Kidney (tissue), 14 donors: ENCODE data around the gene HECW1. TPM values are rescaled to one million over a fixed set of nuclear protein-coding genes. Genes with fewer than 3 reads are reported as not detected.
A peak's percentile ranks its signal among the peaks of the same experiment; 100 is the strongest.

Experiments
- DNase-seq, 5 donors: peaks; one replicate each; pipeline ENCODE4 v3.0.0-alpha.2; 2013 to 2020
- FAIRE-seq: peaks from 2 replicates; lab custom pipeline; 2012; peaks lifted over from hg19 to GRCh38; lab: Jason Lieb, UNC
- H3K27ac ChIP-seq, 2 donors: one replicate each; pipeline ENCODE4 v1.7.0; 2013; ENCODE audit warnings: low read depth in 2 of 2, low read length in 2 of 2, inconsistent platforms in 1 of 2
- H3K27me3 ChIP-seq: one replicate; pipeline ENCODE4 v1.7.1; 2013; ENCODE audit warnings: low read length, inconsistent platforms; ENCODE audit not compliant: control insufficient read depth, insufficient read depth
- H3K36me3 ChIP-seq, 3 donors: one replicate each; pipeline versions ENCODE4 v1.7.0 to v1.7.1; 2013; ENCODE audit warnings: low read length in 3 of 3, control low read depth in 1 of 3, inconsistent platforms in 1 of 3; ENCODE audit not compliant: insufficient read depth in 3 of 3, control insufficient read depth in 2 of 3
- H3K4me1 ChIP-seq, 3 donors: one replicate each; pipeline versions ENCODE4 v1.7.0 to v1.7.1; 2013; ENCODE audit warnings: low read length in 3 of 3, inconsistent platforms in 1 of 3, low read depth in 1 of 3; ENCODE audit not compliant: control insufficient read depth in 2 of 3, insufficient read depth in 2 of 3
- H3K4me3 ChIP-seq, 3 donors: one replicate each; pipeline versions ENCODE4 v1.7.0 to v1.8.1; 2013; ENCODE audit warnings: low read length in 3 of 3, control low read depth in 1 of 3, inconsistent platforms in 1 of 3
- H3K9ac ChIP-seq, 3 donors: one replicate each; pipeline versions ENCODE4 v1.7.0 to v1.7.1; 2013; ENCODE audit warnings: low read length in 3 of 3, control low read depth in 1 of 3, inconsistent platforms in 1 of 3
- H3K9me3 ChIP-seq, 3 donors: one replicate each; pipeline versions ENCODE4 v1.7.0 to v1.7.1; 2013; ENCODE audit warnings: low read length in 3 of 3, control low read depth in 1 of 3, inconsistent platforms in 1 of 3; ENCODE audit not compliant: control insufficient read depth in 2 of 3, insufficient read depth in 1 of 3
- intact Hi-C: fragments of 100-400 bp; cut with DNase I; formaldehyde crosslinking; loops from one replicate; pipeline ENCODE4 v1.11.1; 2022
- polyA plus RNA-seq: library from polyadenylated mRNA; stranded (reverse); fragments of 350-450 nt; fragmentation: Illumina TruSeq; extraction: RNeasy Lipid Tissue Mini Kit (QIAGEN cat#74804); gene quantifications from one replicate; pipeline ENCODE4 v1.2.3, GENCODE V29; 2014; ENCODE audit warnings: low read depth, low replicate concordance; ENCODE audit not compliant: insufficient read depth
- total RNA-seq: library from RNA; stranded (reverse); fragmentation: NEBNext Ultra II Directional; extraction: Animal tissue kit (Norgen Biotek cat#: 25700); gene quantifications from one replicate; pipeline ENCODE4 v1.2.1, GENCODE V29; 2021
- TF ChIP-seq, protein P1 (sequence below): IDR thresholded peaks from 3 replicates; pipeline ENCODE4 v1.5.1; 2012; ENCODE audit warnings: mild to moderate bottlenecking, moderate library complexity, borderline replicate concordance; ENCODE audit not compliant: insufficient read depth; ENCODE audit errors: extremely low read depth
- donor health status: control.
- donor health status: control.
- donor health status: control.
- donor health status: control.
- donor health status: control.
- donor health status: DM: yes; HTN: yes; CAD: no.
- donor health status: Normal renal cell carcinoma (clear cell type).

HECW1 gene
- total and polyA plus RNA-seq, 2 donors from 2014 or later = 0.50 to 7.5 TPM

DNA sequence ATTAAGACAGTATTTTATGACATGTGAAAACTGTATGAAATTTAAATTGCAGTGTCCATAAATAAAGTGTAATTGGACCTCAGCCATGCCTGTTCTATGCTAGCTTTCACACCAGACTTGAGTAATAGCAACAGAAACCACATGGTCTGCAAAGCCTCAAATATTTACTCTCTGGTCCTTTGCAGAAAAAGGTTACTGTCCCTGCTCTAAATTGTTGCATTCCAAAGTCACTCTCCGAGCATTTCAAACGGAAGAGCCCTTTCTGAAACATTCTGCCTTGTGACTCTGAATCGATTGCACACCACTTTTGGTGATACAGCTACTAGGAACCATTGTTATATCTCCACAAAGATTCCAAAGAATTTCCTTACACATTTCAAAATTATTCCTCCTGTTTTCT lies 389.4 kb downstream of the HECW1 start:
- FAIRE-seq (no peak), DNase-seq (peak in 2 of 5 donors; percentile 36 to 68)
- Histone ChIP-seq H3K9ac (no peak overlapping the region), H3K4me1 (no peaks in the 10 kb centered on the region), H3K4me3 (no peak overlapping the region), H3K36me3 (peaks cover 0 to 7% (median 0%) of the 10 kb centered on the region in 3 donors), H3K27me3 (no peaks in the 10 kb centered on the region), H3K27ac (no peak overlapping the region), H3K9me3 (no peaks in the 10 kb centered on the region)
- intact Hi-C loops = no loop called here
- TF ChIP-seq, protein P1, sequence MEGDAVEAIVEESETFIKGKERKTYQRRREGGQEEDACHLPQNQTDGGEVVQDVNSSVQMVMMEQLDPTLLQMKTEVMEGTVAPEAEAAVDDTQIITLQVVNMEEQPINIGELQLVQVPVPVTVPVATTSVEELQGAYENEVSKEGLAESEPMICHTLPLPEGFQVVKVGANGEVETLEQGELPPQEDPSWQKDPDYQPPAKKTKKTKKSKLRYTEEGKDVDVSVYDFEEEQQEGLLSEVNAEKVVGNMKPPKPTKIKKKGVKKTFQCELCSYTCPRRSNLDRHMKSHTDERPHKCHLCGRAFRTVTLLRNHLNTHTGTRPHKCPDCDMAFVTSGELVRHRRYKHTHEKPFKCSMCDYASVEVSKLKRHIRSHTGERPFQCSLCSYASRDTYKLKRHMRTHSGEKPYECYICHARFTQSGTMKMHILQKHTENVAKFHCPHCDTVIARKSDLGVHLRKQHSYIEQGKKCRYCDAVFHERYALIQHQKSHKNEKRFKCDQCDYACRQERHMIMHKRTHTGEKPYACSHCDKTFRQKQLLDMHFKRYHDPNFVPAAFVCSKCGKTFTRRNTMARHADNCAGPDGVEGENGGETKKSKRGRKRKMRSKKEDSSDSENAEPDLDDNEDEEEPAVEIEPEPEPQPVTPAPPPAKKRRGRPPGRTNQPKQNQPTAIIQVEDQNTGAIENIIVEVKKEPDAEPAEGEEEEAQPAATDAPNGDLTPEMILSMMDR = no peak

DNA sequence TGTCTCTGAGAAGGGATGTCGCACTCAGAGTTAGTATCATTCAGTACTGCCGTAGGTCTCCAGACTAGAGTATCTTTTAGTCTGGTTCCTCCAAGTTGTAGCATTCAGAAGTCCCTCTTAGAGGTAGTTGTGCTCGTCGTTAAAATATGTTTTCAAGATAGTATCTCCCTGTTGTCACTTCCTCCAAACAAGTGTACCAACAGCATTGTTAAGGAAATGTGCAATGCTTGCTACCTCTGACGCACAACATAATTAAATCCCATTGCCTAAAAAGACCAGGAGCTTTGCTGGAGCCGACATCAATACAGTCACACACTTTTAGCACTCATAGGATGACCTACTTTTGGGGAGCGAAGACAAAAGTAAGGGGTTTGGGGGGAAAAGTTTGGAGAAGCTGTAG lies 390.5 kb downstream of the HECW1 start:
- FAIRE-seq (no peak), DNase-seq (no peak)
- TF ChIP-seq, protein P1 = no peak
- Histone ChIP-seq H3K4me3 (no peak overlapping the region), H3K27ac (no peak overlapping the region), H3K9me3 (no peaks in the 10 kb centered on the region), H3K27me3 (no peaks in the 10 kb centered on the region), H3K36me3 (peaks cover 0 to 7% (median 0%) of the 10 kb centered on the region in 3 donors), H3K4me1 (no peaks in the 10 kb centered on the region), H3K9ac (no peak overlapping the region)
- intact Hi-C loops = no loop called here

DNA sequence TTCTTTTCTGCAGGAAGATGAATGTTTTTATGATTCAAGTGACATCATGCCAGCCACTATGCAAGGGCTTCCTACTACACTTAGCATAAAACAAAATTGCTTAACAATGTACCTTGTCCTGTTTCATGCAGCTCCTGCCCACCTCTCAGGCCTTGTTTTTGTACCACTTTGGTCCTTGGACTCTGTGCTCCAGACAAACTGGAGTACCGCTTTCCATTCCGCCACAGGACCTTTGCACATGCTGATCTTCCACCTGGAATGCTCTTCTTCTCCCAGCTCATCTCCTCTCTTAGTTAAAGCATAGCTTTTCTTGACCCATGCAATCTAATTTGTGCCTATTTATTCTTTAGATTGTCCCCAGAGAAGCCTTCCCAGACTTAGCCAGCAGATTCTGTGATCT lies 393.0 kb downstream of the HECW1 start:
- H3K27me3 ChIP-seq = no peaks in the 10 kb centered on the region
- intact Hi-C loops = no loop called here
- no peak overlapping the region for H3K4me3 ChIP-seq
- DNase-seq = no peak
- H3K9ac ChIP-seq = no peak overlapping the region
- no peak for FAIRE-seq
- H3K27ac ChIP-seq = no peak overlapping the region
- H3K36me3 ChIP-seq = peaks cover 0 to 13% (median 8%) of the 10 kb centered on the region in 3 donors
- TF ChIP-seq, protein P1 = no peak
- H3K4me1 ChIP-seq = no peaks in the 10 kb centered on the region
- H3K9me3 ChIP-seq = no peaks in the 10 kb centered on the region

DNA sequence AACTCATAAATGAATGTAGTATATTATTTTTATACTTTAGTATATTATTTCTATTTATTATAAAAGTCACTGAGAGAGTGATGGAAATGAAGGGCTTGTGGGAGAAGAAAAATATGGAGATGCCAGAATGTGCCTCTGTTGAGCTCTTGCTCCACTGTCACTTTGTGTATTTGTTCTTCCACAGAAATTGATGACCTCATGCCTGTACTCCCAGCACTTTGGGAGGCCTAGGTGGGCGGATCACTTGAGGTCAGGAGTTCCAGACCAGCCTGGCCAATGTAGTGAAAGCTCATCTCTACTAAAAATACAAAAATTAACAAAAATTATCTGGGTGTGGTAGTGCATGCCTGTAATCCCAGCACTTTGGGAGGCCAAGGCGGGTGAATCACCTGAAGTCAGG lies 394.0 kb downstream of the HECW1 start:
- FAIRE-seq (no peak), DNase-seq (no peak)
- Histone ChIP-seq H3K36me3 (peaks cover 0 to 8% (median 7%) of the 10 kb centered on the region in 3 donors), H3K27me3 (no peaks in the 10 kb centered on the region), H3K27ac (no peak overlapping the region), H3K9me3 (no peaks in the 10 kb centered on the region), H3K4me3 (no peak overlapping the region), H3K9ac (no peak overlapping the region), H3K4me1 (no peaks in the 10 kb centered on the region)
- TF ChIP-seq, protein P1 = no peak
- intact Hi-C loops = no loop called here
